Loucy (cell line): ENCODE data around the gene C3AR1.

Experiments
- CTCF ChIP-seq: fragments of 200-600 bp; sonication (generic); conservative IDR thresholded peaks from 2 replicates; pipeline ENCODE4 v1.5.1; 2014; ENCODE audit warnings: mild to moderate bottlenecking, antibody characterized with exemption, low read length
- EZH2phosphoT487 ChIP-seq: fragments of 200-600 bp; IDR thresholded peaks from 2 replicates; pipeline ENCODE4 v1.6.1; 2018; ENCODE audit warnings: antibody characterized with exemption, mild to moderate bottlenecking, moderate library complexity, borderline replicate concordance

GRCh38 chr12:8034802-8035201, 31.4 kb downstream of the C3AR1 start:
- TF ChIP-seq CTCF (no peak), EZH2phosphoT487 (no peak)
